GM18861 (cell line): ENCODE measurements around the gene PTPRT.

Experiments
- ATAC-seq: cut with Tn5 transposase; IDR thresholded peaks from one replicate; pipeline ENCODE4 v1.9.1; 2021; ENCODE audit not compliant: unreplicated experiment

PTPRT gene

DNA sequence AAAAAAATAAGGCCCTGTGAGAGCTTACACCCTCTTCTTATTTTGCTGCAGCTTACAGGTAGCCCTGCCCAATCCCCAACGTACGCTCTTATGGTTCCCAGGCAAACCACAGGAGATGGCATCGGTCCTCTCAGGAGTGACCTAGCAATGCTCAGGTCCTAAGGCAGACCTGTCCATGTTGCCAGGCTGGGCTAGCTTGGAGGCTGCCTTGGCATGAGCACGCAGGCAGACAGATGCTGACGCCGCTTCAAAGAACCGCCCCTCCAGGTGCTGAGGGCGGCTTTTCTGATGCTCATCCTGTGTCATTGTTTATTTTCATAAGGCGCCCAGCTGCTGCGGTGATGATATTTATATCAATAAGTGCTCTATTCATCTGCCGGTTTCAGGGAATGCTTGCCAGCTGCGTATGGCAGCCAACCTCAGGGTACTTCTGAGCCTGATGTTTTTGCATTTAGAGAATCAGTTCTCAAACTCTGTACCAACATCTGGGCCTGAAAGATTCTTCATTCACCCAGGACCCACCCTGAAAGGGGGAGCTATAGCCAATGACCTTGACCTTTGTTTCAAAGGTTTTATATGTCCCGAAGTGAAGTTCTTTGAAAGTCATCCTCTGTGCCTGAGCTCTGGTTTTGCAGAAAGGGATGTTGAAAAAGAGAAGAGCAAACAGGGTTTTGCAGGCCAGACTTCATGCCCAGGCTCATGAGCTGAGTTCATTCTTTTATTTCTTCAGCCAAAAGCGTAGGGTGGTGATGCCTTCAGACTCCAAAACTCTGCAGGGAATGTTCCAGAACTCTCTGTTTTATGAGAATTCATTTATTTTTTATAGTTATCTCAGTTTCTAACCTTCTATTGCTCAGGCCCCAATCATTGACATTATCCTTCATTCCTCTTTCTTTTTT is 1095.9 kb downstream of the PTPRT start:
- ATAC-seq, result no peak

DNA sequence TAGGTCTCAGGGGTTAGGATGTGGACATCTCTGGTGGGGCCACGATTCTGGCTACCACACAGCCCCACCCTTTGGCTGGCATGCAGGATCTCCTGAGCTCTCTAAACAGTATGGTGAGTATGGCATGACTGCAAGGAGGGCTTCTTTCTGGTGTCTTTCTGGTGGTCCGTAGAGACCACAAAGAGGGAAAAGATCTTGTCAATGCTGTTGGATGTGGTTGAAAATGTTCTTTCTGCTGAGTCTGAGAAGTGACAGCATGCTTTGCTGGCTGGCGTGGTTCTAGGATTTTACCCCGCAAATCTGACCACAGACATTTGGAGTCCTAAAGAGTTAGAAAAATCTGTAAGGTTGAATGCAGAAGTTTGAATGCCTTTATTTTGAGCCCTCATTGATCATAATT is 1096.7 kb downstream of the PTPRT start:
- ATAC-seq, result no peak

DNA sequence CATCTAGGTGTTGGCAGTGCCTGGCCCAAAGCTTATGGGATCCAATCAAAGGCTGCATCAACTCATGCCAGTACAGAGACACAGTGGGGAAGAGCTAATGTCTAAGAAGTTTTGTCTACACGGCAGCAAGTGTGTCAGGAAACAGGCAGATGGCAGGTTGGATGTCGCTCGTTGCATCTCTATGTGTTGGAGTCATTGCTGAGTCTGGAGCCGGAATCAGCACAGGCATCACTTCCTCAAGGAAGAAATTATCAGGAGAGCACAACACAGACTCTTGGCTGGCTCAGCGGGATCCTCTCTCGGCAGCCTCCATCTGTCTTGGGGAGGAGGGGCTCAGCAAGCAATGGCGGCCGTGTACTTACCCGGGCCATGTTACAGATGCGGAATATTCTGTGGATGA is 1104.3 kb downstream of the PTPRT start:
- ATAC-seq, result no peak

DNA sequence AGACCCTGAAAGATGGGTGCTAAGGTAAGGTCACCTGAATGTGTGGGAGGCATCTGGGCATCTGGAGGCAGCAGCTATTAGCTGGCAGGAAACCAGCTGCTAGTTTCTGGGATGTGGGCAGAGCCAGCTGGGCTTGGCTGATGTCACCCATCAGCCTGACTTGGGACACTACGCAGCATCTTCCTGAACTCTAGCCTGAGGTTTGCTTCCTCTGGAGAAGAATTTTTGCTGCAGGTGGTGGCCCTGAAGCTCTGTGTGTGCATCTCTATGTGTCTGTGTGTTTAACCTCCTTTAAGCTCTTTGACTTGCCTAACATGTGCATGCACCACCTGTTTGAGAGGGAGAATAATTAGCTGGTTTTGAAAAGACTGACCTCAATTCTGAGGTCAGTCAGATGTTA is 1106.4 kb downstream of the PTPRT start:
- ATAC-seq, result no peak

DNA sequence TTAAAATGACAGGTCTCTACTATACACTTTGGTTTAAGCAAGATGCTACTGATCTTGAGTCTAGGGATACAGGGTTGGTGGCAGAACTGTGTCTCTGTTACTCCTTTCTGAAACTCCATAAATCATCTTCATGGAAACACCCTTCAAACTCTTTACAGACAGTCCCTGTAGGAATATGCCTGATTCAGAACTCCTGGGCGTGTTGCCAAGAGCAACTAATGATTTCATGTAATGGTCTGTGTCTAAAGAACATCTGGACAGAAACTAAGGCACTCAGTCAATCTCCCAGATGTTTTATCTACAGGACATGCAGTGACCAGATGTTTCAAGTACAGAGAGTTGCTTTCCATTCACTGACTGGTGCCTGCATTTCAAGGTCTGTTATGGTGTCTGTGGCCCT is 1107.1 kb downstream of the PTPRT start:
- no peak for ATAC-seq

DNA sequence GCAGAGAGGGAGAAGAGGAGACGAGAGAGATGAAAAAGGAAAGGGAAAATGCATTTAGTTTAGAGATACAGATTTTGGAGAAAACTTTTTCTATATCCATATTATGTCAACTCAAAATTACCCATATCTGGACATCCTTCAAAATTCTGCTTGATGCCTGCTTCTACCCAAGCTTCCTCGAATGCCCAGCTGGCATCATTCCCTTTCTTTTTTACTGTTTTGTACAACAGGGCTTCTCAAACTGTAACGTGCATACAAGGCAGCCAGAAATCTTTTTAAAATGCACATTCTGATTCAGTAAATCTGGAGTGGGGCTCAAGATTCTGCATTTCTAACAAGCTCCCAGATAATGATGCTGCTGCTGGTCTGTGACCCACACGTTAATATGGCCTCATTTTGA is 1108.8 kb downstream of the PTPRT start:
- ATAC-seq, result no peak

DNA sequence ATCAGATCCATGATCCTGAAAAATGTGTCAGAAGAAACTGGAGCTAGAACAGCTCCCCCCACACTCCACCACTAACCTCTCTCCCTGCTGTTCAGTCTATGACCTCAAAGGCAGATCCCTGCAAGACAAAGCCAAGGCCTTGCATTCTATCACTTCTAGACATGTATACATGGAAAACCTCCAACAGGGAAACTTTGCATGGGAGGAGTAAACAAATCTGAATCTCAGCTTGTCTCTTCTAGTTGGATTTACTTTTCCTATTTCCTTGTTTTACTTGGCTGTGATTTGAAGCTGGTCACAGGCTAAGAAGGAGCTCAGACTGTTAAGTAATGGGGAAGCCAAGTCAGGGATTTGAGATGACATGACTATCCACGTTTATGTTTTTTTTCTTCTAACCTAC is 1114.8 kb downstream of the PTPRT start:
- no peak for ATAC-seq

DNA sequence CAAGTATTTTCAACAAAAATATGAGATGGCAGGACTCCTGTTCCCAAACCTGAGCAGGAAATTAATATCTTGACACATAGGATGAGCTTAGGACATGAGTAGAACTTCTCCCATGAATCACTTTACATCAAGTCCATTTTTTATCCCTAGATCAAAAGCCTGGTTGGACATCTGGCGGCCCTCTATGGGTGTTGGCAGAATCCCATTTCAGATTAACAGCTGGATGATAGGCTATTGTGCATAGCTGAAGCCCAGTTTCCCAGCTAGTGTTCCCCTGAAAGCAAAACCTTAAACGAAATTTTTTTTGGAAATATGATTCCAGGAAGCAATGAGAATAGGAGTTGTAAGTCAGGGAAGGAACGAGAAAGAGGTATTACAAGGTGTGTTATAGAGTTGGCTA is 1122.1 kb downstream of the PTPRT start:
- no peak for ATAC-seq

DNA sequence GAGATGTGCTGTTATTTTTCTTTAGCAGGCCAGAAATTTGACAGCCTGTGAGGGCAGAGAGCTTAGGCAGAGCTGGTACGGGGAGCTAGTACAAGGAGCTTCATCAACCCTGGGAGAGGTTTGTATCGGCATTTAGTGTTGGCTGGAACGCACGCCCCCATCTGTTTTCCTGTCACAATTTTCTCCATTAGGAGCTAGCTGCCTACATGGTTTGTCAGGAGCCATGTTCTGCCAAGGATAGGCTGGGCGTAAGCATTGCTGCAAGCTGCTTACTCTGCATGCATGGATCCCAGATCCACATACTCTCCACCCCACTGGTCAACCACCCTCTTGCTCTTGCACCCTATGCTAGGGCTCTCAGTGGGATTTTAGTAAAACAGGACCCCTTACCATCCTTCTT is 1122.5 kb downstream of the PTPRT start:
- no peak for ATAC-seq

DNA sequence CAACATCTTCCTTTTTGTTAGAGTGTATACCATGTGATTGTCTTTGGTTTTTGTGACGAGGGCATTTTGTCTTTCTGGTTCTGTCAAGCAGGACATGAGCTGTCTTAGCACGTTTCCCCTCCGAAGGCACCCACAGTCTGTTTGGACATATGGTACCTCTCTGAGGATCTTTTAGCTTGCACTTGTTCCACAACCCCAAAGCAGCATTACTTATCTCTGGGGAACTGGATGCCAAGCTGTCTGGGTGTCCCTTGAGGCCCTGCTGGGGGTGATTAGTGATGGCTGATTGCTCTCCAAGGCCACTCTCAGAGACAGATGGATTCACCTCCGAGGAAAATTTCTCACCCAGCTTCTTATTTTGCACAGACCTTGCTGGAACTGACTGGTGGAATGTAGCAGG is 1126.6 kb downstream of the PTPRT start:
- no peak for ATAC-seq

DNA sequence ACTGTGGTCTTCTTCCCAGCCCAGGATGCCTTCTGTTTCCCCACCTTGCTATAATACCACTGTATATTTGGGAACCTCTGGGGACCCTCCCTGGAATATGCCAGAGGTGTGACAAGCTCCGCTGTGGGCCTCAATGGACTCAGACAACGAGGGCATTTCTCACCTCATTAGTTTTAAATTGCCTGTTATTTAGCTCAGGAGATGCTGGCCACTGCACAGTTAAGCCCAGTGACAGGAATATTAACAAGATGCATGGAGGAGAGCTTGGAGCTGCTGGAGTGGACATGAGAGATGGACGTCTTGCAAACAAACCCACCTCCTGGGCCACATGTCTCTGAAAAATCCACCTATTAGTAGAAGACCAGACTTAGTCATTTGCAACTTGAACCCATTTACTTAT is 1136.4 kb downstream of the PTPRT start:
- no peak for ATAC-seq

DNA sequence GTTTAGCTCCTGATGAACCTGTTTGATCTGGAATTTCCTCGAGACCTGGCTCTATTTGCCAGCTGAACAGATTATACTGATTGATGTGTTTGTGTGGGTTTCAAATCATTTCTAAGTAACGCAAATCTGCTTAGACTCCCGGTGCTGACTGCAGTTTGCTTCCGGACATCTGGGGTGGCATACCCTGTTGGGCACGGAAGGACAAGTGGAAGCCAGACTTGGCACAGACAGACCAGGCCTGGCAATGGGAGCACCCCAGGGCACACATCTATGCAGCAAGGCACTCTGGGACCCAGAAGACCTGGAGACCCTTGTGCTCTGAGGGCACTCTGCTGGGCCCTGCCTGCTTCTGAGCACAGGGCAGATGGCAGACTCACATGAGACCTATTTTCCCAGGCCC is 1137.8 kb downstream of the PTPRT start:
- no peak for ATAC-seq

DNA sequence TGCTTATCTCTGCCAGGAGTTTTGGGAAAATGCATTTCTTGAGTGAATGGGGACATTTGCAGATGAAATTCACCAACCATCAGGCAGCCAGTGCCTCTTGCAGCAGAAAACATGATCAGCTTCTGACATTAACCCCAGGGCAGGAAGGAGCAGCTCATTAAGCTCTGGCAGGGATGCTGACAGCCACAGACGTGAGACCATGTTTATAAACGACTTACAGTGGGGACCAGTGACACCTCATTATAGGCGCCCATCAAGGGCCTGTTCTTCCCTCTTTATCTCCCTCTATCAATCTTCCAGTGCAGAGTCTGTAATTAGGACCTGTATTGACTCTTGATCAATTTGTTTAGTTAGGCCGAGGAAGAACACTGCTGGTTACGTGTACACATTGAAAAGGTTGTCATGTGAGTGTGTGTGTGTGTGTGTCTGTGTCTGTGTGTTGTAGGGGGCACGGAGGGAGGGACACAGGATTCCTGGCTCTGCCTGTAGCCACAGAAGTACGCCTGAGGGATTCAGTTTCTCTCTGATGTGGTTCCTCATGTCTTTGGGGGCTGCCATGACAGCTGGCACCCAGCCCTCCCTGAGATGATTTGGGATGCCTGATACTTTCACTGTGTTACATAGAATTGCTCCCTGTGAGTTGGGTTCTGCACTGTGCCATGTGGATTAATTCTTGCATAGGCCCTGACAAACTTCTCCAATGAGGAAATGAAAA is 1143.2 kb downstream of the PTPRT start:
- no peak for ATAC-seq

DNA sequence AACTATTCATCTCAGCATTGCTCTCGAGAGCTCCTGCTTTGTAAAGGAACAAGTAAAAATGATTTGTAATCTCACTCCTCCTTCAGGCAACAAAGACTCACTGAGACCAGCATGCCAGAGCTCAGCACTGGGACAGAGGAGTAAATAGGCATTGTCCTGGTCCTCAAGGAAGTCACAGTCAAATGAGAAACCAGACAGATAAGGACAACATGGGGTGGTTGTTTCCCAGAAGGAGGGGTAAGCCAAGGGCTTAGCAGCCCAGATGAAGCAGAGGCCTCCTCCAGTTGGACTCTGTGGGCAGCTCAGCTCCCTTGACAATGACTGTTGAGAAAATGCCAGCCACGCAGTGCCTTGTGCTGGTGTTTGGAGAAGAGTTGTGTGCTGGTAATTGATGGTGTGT is 1145.8 kb downstream of the PTPRT start:
- no peak for ATAC-seq

DNA sequence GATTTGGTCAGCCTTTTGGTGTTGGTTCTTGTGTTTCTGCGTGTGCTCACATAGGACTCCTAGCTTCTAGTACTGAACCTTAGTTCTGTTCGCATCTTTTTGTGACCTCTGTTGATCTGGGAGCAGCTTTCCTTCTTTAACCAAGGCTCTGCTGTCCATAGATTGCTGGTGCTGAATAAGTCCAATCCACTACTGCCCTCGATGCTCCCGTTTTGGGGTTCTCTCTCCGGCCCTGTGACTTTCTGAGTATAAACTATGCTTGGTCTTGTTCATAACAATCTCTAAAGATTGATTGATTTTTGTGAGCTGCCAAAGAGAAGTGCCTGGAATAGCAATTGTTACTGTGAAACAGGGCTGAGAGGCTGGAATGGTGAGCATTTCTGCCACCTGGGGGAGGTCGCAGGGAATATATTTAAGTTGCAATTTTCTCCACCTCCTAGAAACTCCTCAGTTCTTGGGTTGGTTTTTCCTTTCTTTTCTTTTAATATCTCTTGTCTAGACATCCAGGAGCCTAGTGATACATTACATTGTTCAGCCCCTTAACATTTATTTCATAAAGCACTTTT is 1148.6 kb downstream of the PTPRT start:
- no peak for ATAC-seq

DNA sequence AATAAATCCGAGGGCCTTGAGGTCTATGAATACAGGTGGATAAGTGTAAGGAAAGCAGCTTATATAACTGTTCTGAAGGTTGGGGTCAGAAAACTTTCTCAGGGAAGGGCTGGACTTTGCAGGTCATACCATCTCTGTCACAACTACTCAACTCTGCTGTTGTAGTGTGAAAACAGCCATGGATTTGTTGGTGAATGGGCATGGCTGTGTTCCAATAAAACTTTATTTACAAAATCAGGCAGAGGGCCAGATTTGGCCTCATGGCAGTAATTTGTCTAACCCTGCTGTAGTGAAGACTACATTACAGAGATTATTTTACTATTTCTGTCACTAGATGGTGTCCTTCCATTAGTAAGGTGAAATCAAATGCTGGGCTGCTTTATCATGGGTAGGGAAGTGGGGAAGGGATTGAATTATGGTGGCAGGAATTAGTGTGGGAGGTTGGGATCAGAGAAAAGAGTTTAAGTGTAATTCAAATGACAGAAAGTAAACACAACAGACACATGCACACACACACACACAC is 1161.9 kb downstream of the PTPRT start:
- no peak for ATAC-seq

DNA sequence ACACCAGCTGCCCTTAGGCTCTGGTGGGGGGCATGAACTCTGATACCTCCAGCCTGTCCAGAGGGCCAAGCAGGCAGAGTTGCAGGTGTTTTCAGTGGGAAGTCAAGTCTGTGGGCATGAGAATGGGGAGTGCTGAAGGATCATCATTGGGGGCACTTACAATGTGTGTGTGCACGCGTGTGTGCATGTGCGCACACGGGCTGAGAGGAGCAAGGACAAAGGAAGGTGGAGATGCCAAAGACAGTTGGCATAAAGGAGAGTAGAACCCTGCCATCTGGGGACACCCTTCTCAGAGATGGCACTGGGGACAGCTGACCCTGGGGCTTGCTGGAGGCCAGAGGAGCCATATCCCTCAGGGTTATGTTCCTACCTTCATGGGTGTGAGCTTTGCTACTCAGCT is 1163.1 kb downstream of the PTPRT start:
- ATAC-seq, result no peak

DNA sequence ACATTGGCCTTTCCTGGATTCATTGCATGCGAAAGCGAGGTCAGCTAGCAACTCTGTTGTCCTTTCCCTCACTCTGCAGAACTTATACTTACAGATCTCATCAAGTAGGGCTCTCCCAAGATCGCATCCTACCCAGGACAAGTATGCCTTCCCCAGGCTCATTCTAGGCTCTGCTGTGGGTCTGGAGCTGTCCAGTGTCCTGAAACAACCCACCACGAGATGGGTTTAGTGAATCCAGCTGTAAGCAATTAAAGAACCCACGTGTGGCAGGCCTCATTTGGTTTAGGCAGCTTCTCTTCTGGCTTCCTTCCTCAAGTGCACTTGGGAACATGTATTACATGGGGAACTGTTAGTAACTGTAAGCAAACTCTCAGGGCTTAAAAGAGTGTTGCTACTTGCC is 1165.1 kb downstream of the PTPRT start:
- no peak for ATAC-seq
